HG03066 (cell line): Measurements from ENCODE around the gene ASTN2.

ENCODE experiments used
- ATAC-seq: cut with Tn5 transposase; IDR thresholded peaks from one replicate; pipeline ENCODE4 v1.9.1; 2021; ENCODE audit warnings: low read depth; ENCODE audit not compliant: unreplicated experiment

The ASTN2 gene

GRCh38 chr9:117365438-117365837 lies 49.4 kb downstream of the ASTN2 start:
- ATAC-seq: no peak

- ATAC-seq: no peak
Observed at GRCh38 chr9:117363006-117363405, 51.9 kb downstream of the ASTN2 start.

GRCh38 chr9:117359910-117360309 lies 54.9 kb downstream of the ASTN2 start:
- no peak for ATAC-seq

GRCh38 chr9:117355542-117355941 lies 59.3 kb downstream of the ASTN2 start:
- no peak for ATAC-seq

GRCh38 chr9:117354997-117355396 lies 59.9 kb downstream of the ASTN2 start:
- ATAC-seq: no peak

- ATAC-seq: no peak
Observed at GRCh38 chr9:117354244-117354847, 60.5 kb downstream of the ASTN2 start.

- ATAC-seq: no peak
Observed at GRCh38 chr9:117344892-117345660, 69.8 kb downstream of the ASTN2 start.

- no peak for ATAC-seq
Observed at GRCh38 chr9:117343427-117343826, 71.4 kb downstream of the ASTN2 start.

- ATAC-seq: no peak
Observed at GRCh38 chr9:117341151-117341550, 73.7 kb downstream of the ASTN2 start.

- ATAC-seq: no peak
Observed at GRCh38 chr9:117340422-117340821, 74.4 kb downstream of the ASTN2 start.

- ATAC-seq: no peak
Observed at GRCh38 chr9:117335837-117336433, 78.9 kb downstream of the ASTN2 start.

GRCh38 chr9:117334101-117334500 lies 80.8 kb downstream of the ASTN2 start:
- no peak for ATAC-seq

- ATAC-seq: no peak
Observed at GRCh38 chr9:117325831-117326230, 89.0 kb downstream of the ASTN2 start.

GRCh38 chr9:117325110-117325731 lies 89.6 kb downstream of the ASTN2 start:
- no peak for ATAC-seq

- ATAC-seq: no peak
Observed at GRCh38 chr9:117323390-117323789, 91.5 kb downstream of the ASTN2 start.

GRCh38 chr9:117317192-117317591 lies 97.7 kb downstream of the ASTN2 start:
- ATAC-seq: no peak

GRCh38 chr9:117315236-117315635 lies 99.6 kb downstream of the ASTN2 start:
- no peak for ATAC-seq

- ATAC-seq: no peak
Observed at GRCh38 chr9:117313989-117314388, 100.9 kb downstream of the ASTN2 start.

- ATAC-seq: no peak
Observed at GRCh38 chr9:117307701-117308100, 107.2 kb downstream of the ASTN2 start.

GRCh38 chr9:117306032-117306431 lies 108.8 kb downstream of the ASTN2 start:
- ATAC-seq: no peak

GRCh38 chr9:117305454-117305853 lies 109.4 kb downstream of the ASTN2 start:
- no peak for ATAC-seq
